Measurements from ENCODE around the gene TAPBPL. TPM values are rescaled to one million over a fixed set of nuclear protein-coding genes. Genes with fewer than 3 reads are reported as not detected.

Gene TAPBPL
- total and polyA plus RNA-seq, 2 of the 4 experiments (the other 2 are of a cell fraction) = 3.4 to 12.1 TPM

DNA sequence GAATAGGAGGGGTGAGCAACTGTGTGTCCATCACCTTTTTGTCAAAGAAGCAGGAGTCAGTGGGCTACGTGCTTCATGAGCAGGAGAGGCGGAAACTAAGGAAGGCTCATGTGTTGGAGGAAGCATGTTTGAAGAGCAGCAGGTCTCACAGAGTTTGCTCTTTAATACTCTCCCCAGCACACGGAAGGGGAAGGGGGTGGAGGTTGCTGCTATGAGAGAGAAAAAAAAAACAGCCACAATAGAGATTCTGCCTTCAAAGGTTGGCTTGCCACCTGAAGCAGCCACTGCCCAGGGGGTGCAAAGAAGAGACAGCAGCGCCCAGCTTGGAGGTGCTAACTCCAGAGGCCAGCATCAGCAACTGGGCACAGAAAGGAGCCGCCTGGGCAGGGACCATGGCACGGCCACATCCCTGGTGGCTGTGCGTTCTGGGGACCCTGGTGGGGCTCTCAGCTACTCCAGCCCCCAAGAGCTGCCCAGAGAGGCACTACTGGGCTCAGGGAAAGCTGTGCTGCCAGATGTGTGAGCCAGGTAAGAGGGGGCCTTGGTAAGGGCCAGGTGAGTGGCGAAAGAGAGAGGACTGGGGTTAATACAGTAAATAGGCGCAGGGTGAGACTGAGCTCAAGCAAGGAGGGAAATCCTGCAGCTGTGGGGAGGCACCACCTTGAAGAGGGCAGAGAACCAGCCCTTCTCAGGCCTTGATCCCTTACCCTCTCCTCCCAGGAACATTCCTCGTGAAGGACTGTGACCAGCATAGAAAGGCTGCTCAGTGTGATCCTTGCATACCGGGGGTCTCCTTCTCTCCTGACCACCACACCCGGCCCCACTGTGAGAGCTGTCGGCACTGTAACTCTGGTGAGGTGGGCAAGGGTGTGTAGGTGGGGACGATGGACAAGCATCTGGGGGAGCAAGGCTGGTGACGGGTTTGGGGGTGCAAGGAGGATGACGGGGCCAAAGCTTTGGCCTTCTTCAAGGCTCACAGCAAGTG lies 6.8 kb upstream of the TAPBPL start, which contains the start of gene CD27:
CD27 (plus strand) TSS at position 252 of the 985 bp plus-strand sequence; CDS start at position 393, 141 bp downstream.
- no peak for DNase-seq
- 80% methylated on average over 1 of the region's 16 CpGs; no CpG with 5 or more reads in 1 of the 2 experiments for WGBS, 2 experiments (ENCODE audit: extremely low coverage in 2 of 2, insufficient read length in 1 of 2)
- Histone ChIP-seq H3K56ac (ENCODE audit: extremely low read depth, insufficient read depth, low read length) (no peak within 1 kb of the TSS), H3K23ac (ENCODE audit: low read depth, low read length) (0 out of 2 replicates have a peak within 1 kb of the TSS, but pooled peaks have one; percentile 51), H2AK9ac (replicated peaks; ENCODE audit: low read depth, low read length, poor library complexity) (peak within 1 kb of the TSS; percentile 13), H3K4me1 (ENCODE audit: control insufficient read depth, insufficient read depth, low read length) (peaks cover 2% of the 10 kb centered on the region), H2AFZ (replicated peaks; ENCODE audit: low read length, poor library complexity) (no peak within 1 kb of the TSS), H4K91ac (ENCODE audit: insufficient read depth, low read depth, low read length) (no peak within 1 kb of the TSS), H3K36me3 (ENCODE audit: control insufficient read depth, insufficient read depth, low read length) (peaks cover 15% of the 10 kb centered on the region), H3K9me1 (ENCODE audit: insufficient read depth, low read length) (peaks cover 2% of the 10 kb centered on the region; the same call in 1 of the 2 replicates), H2BK120ac (ENCODE audit: low read depth, low read length) (no peak within 1 kb of the TSS), H4K20me1 (ENCODE audit: insufficient read depth, low read length) (no peaks in the 10 kb centered on the region), H4K5ac (ENCODE audit: low read depth, low read length) (no peak within 1 kb of the TSS), H3K14ac (replicated peaks; ENCODE audit: low read depth, low read length) (no peak within 1 kb of the TSS), H2BK20ac (ENCODE audit: low read depth, low read length) (no peak within 1 kb of the TSS), H3K18ac (ENCODE audit: low read depth, low read length) (no peak within 1 kb of the TSS), H3K9ac (ENCODE audit: low read depth, low read length) (no peak within 1 kb of the TSS), H3K4me3 (ENCODE audit: insufficient read depth, low read depth, low read length) (no peak within 1 kb of the TSS), H2BK15ac (ENCODE audit: low read depth, low read length) (no peak within 1 kb of the TSS), H4K8ac (ENCODE audit: low read depth in 2 of 2, low read length in 2 of 2) (no peak within 1 kb of the TSS), H3K9me3 (ENCODE audit: control insufficient read depth, insufficient read depth, low read length) (no peaks in the 10 kb centered on the region), H2BK5ac (ENCODE audit: low read depth, low read length, poor library complexity, severe bottlenecking) (no peak within 1 kb of the TSS), H3K27me3 (ENCODE audit: control insufficient read depth, insufficient read depth, low read length) (no peaks in the 10 kb centered on the region), H3K27ac (ENCODE audit: insufficient read depth, low read length) (no peak within 1 kb of the TSS), H2AK5ac (ENCODE audit: low read depth, low read length) (no peak within 1 kb of the TSS), H3K79me1 (ENCODE audit: low read depth in 1 of 2, low read length in 2 of 2) (peaks cover 2 to 3% of the 10 kb centered on the region in 2 experiments; a peak in 3 of 4 replicates), H3K4ac (ENCODE audit: low read depth, low read length) (no peak within 1 kb of the TSS), H3K4me2 (ENCODE audit: low read depth, low read length) (no peak within 1 kb of the TSS)
- ATAC-seq (ENCODE audit: low read depth) = no peak
- intact Hi-C loops (cut with micrococcal nuclease) (no loop called here), in situ Hi-C loops (cut with MboI; ENCODE audit: low sequenced_read_pairs) (no loop called here), dilution Hi-C loops (cut with HindIII; ENCODE audit: low sequenced_read_pairs, unreplicated experiment) (no loop called here)
- no TSS peak for BruUV-seq (replicated peaks)
- TF ChIP-seq CEBPB (IDR thresholded peaks at IDR 0.05; ENCODE audit: low read depth, low read length) (no peak), RAD21 (IDR thresholded peaks at IDR 0.05; ENCODE audit: low read length) (no peak), USF2 (IDR thresholded peaks at IDR 0.05; ENCODE audit: low read depth, low read length) (no peak), CTCF (conservative IDR thresholded peaks at IDR 0.05; ENCODE audit: low read depth, low read length) (no peak), FOS (IDR thresholded peaks at IDR 0.05; ENCODE audit: low read depth, low read length) (no peak), NFE2L2 (IDR thresholded peaks at IDR 0.05; ENCODE audit: low read depth, low read length) (no peak), CHD1 (IDR thresholded peaks at IDR 0.05; ENCODE audit: low read depth, low read length) (no peak), RFX5 (IDR thresholded peaks at IDR 0.05; ENCODE audit: low read depth, low read length) (no peak), MAZ (IDR thresholded peaks at IDR 0.05; ENCODE audit: borderline replicate concordance, low read depth, low read length) (no peak)
- ChIA-PET CTCF (no interaction called here), POLR2A (ENCODE audit: unreplicated experiment) (interaction anchor here (0.6 kb wide), 1 partner anchor 41 kb away, joined by 3 read pairs; no protein-coding TSS in a partner anchor)
